HG03439 (cell line): ENCODE data around the gene MAGEB3.

Source experiments
- ATAC-seq: cut with Tn5 transposase; IDR thresholded peaks from one replicate; pipeline ENCODE4 v1.9.1; 2021; ENCODE audit warnings: mild to moderate bottlenecking, moderate library complexity; ENCODE audit not compliant: unreplicated experiment

MAGEB3 gene

DNA sequence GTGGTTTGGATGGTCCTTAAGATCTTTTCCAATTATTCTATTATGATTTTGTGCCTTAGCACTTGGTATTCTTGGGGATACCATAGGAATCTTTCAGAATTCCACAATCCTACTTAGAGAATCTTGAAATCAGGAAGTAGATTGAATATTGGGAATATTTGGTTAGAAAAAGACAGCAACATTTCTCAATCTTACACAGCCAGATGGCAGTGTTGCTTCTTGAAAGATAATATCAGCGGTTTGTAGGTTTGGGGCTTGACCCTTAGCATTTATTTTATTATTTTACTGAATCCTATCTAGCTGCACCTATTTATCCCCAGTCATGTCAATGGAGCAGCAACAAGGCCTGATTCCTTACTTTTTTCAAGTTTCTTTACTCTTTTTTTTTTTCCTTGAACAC lies 45.0 kb downstream of the MAGEB3 start:
- no peak for ATAC-seq

GRCh38 chrX:30278365-30278764 lies 47.9 kb downstream of the MAGEB3 start:
- ATAC-seq, result no peak

- no peak for ATAC-seq
These were observed 50.0 kb downstream of the MAGEB3 start for GRCh38 chrX:30280428-30280827.

DNA sequence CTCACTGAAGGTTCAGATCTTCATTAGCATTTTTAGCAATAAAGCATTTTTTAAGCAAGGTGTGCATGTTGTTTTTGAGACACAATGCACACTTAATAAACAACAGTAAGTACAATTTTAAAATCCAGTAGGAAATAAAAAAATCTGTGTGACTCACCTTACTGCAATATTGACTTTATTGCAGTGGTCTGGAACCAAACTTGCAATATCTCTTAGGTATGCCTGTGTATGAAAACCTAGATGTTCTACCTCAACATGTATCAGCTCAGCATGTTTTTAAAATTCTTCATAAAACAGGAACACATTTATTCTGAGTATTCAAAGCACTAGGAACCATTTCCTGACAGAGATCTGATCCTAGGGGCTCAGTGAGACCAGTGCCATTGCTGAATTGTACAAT lies 52.1 kb downstream of the MAGEB3 start:
- no peak for ATAC-seq

DNA sequence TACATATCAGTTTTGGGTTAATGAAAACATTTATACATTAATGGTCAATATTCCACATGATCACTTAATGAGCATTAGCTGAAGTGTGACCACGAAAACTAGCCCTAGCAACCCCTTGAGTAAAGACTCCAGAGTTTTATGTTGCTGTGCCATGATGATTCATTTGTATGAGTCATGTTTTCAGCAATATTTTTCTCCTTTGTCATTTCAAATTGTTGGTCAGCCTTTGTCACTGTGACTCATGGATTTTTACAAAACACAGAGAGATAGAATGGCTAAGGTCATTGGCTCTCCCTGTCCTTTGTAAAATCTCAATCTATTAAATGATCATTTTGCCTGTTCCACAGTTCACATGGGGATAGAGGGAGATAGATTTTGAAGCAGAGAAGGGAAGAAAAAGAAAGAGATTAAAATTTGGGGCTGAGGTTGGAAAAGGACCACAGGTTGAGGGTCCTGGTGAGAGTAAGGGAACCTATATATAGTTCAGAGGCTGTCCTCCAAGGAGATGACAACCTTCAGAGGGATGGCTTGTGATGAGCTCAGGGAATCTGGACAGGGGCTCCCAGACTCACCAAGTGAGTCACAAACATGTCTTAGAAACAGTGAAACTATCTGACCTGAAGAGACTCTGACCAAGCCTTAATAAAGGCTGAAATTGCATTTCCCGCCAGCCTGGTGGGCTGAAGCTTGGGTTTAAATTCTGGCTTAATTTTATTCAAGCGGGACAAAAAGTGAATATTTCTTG lies 53.2 kb downstream of the MAGEB3 start:
- no peak for ATAC-seq
